Heart left ventricle (tissue), 13 donors: ENCODE results near the gene CTPS1.

Experiments
- CTCF ChIP-seq, 12 donors: fragments of 200-600 bp; sonication (generic) in 4 of 12; IDR thresholded peaks; one replicate each; pipeline versions ENCODE4 v1.5.0 to v1.8.0; 2018 to 2022; ENCODE audit warnings: antibody characterized with exemption in 12 of 12, mild to moderate bottlenecking in 5 of 12
- POLR2A ChIP-seq, 2 donors: fragments of 450-650 bp; IDR thresholded peaks; one replicate each; pipeline ENCODE4 v1.6.1; 2017; ENCODE audit warnings: antibody characterized with exemption in 2 of 2, mild to moderate bottlenecking in 2 of 2, moderate library complexity in 2 of 2
- donor health status: ischemic (EF 13 %, LVEDD 7.1; RV severe dilation, severe dysfunction).
- donor health status: DM: no; HTN: yes; CAD: no.
- donor health status: DM: no; HTN: no; CAD: no.
- donor health status: ischemic (EF 25% LVEDD 6.9; RV normal size, moderate dysfunction).
- donor health status: ischemic (EF 25% LVEDD 5.7; RV mildly dilated, moderate dysfunction).
- donor health status: ischemic (EF 35%, LVEDD 5.7; RV mildly dilated, moderate dysfunction).
- donor health status: nonischemic (EF 11% LVEDD 7.7; RV severe dilation, severe dysfunction).
- donor health status: DM: yes; HTN: yes; CAD: no.
- donor health status: PGD.
- donor health status: ischemic (EF 29% LVEDD 5.4; RV normal size, mild dysfunction).
- donor health status: nonischemic (EF 23%, LVEDD 6.1; RV moderate dilation, normal function).

- TF ChIP-seq CTCF (IDR thresholded peaks at IDR 0.05) (no peak), POLR2A (IDR thresholded peaks at IDR 0.05) (no peak)
These were observed 47.5 kb upstream of the CTPS1 start for GRCh38 chr1:40932006-40932405.
